Right cardiac atrium (tissue), 5 donors: ENCODE measurements around the gene ITPK1. TPM values are rescaled to one million over a fixed set of nuclear protein-coding genes. Genes with fewer than 3 reads are reported as not detected.
"Not testable (repeated sequence)": the region's sequence is repeated elsewhere in the genome, so short reads cannot be mapped to it uniquely, and the experiment has no call there.

Source experiments
- ATAC-seq, 2 donors: fragments of 200-7000 bp; cut with Tn5 transposase; one replicate each; pipeline versions ENCODE4 v1.8.0 to v1.9.1; 2020; ENCODE audit warnings: moderate library complexity in 2 of 2, mild to moderate bottlenecking in 1 of 2
- DNase-seq, 3 donors: peaks; one replicate each; pipeline ENCODE4 v3.0.0-alpha.2; 2020
- H3K27ac ChIP-seq: one replicate; pipeline ENCODE4 v1.5.1; 2013; ENCODE audit warnings: mild to moderate bottlenecking, low read length, control low read depth, moderate library complexity
- H3K27me3 ChIP-seq: one replicate; pipeline ENCODE4 v1.6.1; 2013; ENCODE audit not compliant: control insufficient read depth, insufficient read depth
- H3K4me1 ChIP-seq: one replicate; pipeline ENCODE4 v1.6.1; 2013; ENCODE audit warnings: low read length; ENCODE audit not compliant: control insufficient read depth, insufficient read depth
- H3K4me3 ChIP-seq: one replicate; pipeline ENCODE4 v1.5.1; 2013; ENCODE audit warnings: low read length, control low read depth
- H3K9me3 ChIP-seq: one replicate; pipeline ENCODE4 v1.6.1; 2013; ENCODE audit warnings: low read length; ENCODE audit not compliant: control insufficient read depth
- WGBS: extraction: QIAGEN DNeasy Blood & Tissue Kit; methylation state at CpG from one replicate; pipeline ENCODE4 v1.1.7; 2013; 5-methylcytosine and 5-hydroxymethylcytosine counted together
- intact Hi-C, 4 donors: fragments of 100-400 bp; cut with DNase I; formaldehyde crosslinking; loops; one replicate each; pipeline versions ENCODE4 v1.11.0 to v1.14.0; 2022 to 2023
- polyA plus RNA-seq: library from polyadenylated mRNA; stranded (reverse); fragments of 200-250 nt; gene quantifications from one replicate; pipeline ENCODE4 v1.2.3, GENCODE V29; 2013
- total RNA-seq, 4 donors: library from RNA; stranded (reverse); fragmentation: NEBNext Ultra II Directional; extraction: Animal tissue kit (Norgen Biotek cat#: 25700); gene quantifications; one replicate each; pipeline ENCODE4 v1.2.1, GENCODE V29; 2021
- donor health status: healthy with polysubstance abuse.
- donor health status: DM: no; HTN: yes; CAD: no.
- donor health status: DM: no; HTN: no; CAD: no.
- donor health status: DM: no; HTN: yes; CAD: no; lungs with severe emphysema.
- donor health status: DM: yes; HTN: yes; CAD: no.

ITPK1 gene
- total and polyA plus RNA-seq, 5 donors, result 78.2 to 135 (median 128) TPM

DNA sequence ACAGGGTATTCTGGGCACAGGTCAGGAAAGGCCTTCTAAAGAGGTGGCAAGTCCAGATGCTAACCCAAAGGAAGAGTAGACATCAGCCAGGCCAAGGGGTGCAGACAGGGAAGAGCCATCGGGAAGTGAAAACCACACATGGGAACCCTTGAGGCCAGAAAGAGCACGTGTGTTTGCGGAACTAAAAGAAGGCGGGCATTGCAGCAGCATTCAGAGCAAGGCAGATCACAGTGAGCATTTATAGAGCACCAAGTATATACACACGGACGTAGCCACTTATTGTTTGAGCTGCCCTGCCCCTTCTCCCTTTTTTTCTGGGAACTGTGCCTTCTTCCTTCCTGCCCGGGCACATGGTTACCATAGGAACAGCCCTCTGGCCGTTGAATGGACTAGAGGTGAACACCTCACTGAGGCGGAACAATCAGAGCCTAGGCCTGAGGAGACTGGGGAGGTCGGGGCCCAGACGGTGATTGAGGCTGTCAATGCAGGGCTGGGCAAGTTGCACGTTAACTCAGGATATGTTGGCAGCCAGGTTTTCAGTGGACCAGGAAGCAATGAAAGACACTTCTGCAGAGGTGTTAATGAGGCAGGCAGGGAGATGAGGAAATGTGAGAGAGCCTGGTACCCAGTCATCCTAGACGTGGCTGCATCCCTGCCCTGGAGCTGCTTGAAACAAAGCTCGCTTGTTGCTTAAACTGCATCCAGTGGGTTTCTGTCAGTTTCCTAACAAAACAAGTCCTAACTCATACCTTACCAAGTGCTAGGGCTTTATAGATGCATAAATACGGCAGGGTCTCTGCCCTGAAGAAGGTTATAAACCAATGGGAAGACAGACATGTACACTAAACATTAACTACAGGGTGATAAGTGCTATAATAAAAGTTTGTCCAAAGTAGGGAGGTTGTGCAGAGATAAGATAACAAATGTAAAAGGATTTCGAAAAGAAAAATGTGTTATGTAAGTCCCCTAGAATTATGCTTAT lies 34.8 kb upstream of the ITPK1 start:
- Histone ChIP-seq H3K4me3 (no peak overlapping the region), H3K4me1 (no peaks in the 10 kb centered on the region), H3K27me3 (no peaks in the 10 kb centered on the region), H3K9me3 (no peaks in the 10 kb centered on the region), H3K27ac (no peak overlapping the region)
- WGBS, result 46% methylated on average over 16 of the region's 16 CpGs
- ATAC-seq (peak; percentile 26 to 54), DNase-seq (no peak)
- intact Hi-C loops, result loop anchor here in 1 of 4 donors (10.0 kb wide), 1 partner anchor 276 kb away; no protein-coding TSS in a partner anchor

DNA sequence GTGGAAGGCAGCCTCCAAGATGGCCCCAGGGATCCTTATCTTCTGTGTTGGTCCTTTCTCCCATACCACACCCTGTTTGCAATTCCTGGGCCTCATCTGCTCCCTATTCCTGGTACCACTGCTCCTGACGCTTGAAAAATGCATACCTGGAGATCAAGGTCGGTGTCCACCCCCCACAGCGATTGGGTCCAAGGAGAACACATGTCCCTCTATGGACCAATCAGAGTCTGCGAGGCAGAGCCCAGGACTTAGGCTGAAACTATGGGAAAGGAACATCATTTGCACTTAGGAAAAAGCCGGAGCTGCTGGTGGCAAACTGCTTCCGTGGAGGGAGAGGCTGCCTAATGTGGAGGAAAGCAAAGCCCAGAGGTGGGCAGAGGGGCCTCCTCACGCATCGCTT lies 33.3 kb upstream of the ITPK1 start:
- 89% methylated on average over 8 of the region's 8 CpGs for WGBS
- intact Hi-C loops, result loop anchor here in 1 of 4 donors (10.0 kb wide), 1 partner anchor 264 kb away; no protein-coding TSS in a partner anchor

DNA sequence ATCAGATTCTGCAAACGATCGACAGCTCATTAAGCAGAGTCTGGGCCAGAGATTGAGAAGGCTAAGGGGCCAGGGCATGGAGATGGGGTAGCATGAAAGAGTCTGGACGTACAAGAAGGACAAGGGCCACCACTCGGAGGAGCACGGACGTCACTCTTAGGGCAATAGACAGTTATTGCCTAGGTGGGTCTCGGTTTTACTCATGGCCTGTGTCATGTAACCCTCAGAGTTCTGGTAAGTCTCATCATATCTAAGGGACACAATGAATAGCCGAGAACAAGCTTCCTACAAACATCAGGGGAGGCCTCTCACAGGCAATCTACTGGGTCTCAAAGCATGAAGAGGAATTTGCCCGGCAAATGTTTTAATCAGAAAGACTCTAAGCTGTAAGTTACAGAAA lies 30.4 kb upstream of the ITPK1 start:
- Histone ChIP-seq H3K27ac (no peak overlapping the region), H3K27me3 (no peaks in the 10 kb centered on the region), H3K4me3 (no peak overlapping the region), H3K9me3 (no peaks in the 10 kb centered on the region), H3K4me1 (no peaks in the 10 kb centered on the region)
- ATAC-seq, result no peak
- intact Hi-C loops, result loop anchor here in 1 of 4 donors (10.0 kb wide), 1 partner anchor 261 kb away; no protein-coding TSS in a partner anchor
- no peak for DNase-seq
- WGBS, result 79% methylated on average over 9 of the region's 9 CpGs

More for the DNA sequence above, 33.3 kb upstream of the ITPK1 start:
- H3K4me3 ChIP-seq, result no peak overlapping the region
- ATAC-seq (no peak), DNase-seq (no peak)
- no peaks in the 10 kb centered on the region for H3K4me1 ChIP-seq
- H3K27ac ChIP-seq, result no peak overlapping the region
- H3K27me3 ChIP-seq, result no peaks in the 10 kb centered on the region
- no peaks in the 10 kb centered on the region for H3K9me3 ChIP-seq

DNA sequence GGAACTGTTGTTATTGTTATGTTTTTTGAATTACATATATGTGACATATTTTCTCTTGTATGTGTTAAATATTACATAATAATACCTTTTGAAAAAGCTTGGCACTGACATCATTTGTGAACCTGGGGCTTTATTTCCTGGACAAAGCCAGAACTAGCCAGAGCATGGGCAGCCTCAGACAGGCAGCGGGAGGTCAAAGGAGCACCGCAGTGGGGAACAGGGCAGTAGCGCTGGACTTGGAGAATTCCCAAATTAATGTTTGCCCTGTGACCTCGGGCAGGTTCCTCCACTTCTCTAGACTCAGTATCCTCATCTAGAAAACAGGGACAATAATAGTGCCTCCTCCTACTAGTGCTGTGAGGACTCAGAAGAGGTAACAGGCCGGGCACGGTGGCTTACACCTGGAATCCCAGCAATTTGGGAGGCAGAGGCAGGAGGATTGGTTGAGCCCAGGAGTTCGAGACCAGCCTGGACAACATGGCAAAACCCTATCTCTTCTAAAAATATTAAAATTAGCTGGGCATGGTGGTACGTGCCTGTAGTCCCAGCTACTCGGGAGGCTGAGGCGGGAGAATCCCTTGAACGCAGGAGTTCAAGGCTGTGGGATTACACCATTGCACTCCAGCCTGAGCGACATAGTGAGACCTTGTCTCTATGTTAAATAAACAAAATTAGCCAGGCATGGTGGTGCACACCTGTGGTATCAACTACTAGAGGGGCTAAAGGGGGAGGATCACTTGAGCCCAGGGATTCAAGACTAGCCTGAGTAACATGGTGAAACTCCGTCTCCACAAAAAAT lies 27.3 kb upstream of the ITPK1 start:
- 78% methylated on average over 13 of the region's 13 CpGs for WGBS
- DNase-seq (no peak), ATAC-seq (no peak)
- Histone ChIP-seq H3K4me1 (no peaks in the 10 kb centered on the region), H3K27ac (no peak overlapping the region), H3K4me3 (no peak overlapping the region), H3K9me3 (no peaks in the 10 kb centered on the region), H3K27me3 (no peaks in the 10 kb centered on the region)
- intact Hi-C loops, result loop anchor here in 3 of 4 donors (2.0 to 10.0 kb wide), 4 partner anchors 190 to 261 kb away; no protein-coding TSS in a partner anchor

DNA sequence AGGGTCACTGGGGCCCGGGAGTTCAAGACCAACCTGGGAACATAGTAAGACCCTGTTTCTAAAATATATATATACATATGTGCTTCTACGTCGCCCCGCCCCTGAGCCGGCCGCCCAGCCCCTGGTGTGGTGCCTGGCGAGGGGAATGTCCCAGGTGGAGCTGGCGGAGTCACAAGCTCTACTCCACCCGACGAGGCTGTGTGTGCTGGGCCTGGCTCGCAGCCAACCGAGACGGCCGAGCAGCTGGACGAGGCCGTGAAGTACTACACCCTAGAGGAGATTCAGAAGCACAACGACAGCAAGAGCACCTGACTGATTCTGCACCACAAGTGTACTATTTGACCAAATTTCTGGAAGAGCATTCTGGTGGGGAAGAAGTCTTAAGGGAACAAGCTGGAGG lies 22.1 kb upstream of the ITPK1 start:
- Histone ChIP-seq H3K27me3 (no peaks in the 10 kb centered on the region), H3K27ac (no peak overlapping the region), H3K4me1 (no peaks in the 10 kb centered on the region), H3K4me3 (no peak overlapping the region), H3K9me3 (no peaks in the 10 kb centered on the region)
- ATAC-seq (peak; percentile 71 to 77), DNase-seq (peak; percentile 60 to 81 (median 81))
- intact Hi-C loops, result loop anchor here in 2 of 4 donors (2.0 to 5.0 kb wide), 2 partner anchors 185 to 186 kb away; no protein-coding TSS in a partner anchor
- WGBS, result 38% methylated on average over 17 of the region's 17 CpGs

DNA sequence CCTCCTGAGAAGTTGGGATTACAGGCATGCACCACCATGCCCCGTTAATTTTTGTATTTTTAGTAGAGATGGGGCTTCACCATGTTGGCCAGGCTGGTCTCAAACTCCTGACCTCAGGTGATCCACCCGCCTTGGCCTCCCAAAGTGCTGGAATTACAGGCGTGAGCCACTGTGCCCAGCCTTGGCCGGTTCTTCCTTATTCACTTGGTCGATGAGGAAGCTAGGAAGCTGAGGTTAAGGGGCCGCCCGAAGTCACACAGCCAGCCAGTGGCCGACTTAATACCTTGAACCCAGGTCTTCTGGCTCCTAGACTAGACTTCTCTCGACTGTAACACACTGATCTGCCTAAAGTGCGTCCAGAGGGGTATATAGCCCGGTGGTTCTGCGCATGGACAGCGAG lies 20.8 kb upstream of the ITPK1 start:
- H3K4me3 ChIP-seq, H3K27me3 ChIP-seq, H3K9me3 ChIP-seq, DNase-seq, H3K27ac ChIP-seq, H3K4me1 ChIP-seq, ATAC-seq: not testable (repeated sequence)
- intact Hi-C loops, result loop anchor here in 1 of 4 donors (5.0 kb wide), 1 partner anchor 184 kb away; no protein-coding TSS in a partner anchor
- WGBS, result 81% methylated on average over 13 of the region's 13 CpGs

DNA sequence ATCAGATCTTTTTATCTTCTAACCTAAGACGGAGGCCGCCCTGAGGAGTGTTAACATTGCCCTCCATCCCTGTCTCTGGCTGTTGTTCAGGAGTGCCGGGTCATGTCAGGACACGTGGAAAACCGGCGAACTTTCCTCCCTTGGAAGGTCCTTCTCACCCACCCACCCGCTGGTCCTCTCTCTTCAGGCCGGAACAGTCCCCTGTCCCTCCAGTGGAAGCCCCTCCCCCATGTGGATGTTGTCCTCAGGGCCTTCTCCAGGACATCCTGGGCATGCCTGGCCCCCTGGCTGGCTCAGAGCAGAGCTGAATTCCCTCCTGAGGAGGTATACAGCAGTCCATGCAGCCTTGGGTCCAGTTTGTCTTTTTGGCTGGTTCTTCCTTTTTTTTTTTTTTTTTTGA lies 20.3 kb upstream of the ITPK1 start:
- ATAC-seq, result no peak
- H3K27me3 ChIP-seq, result no peaks in the 10 kb centered on the region
- 65% methylated on average over 8 of the region's 8 CpGs for WGBS
- no peak for DNase-seq
- no peaks in the 10 kb centered on the region for H3K4me1 ChIP-seq
- H3K27ac ChIP-seq, result no peak overlapping the region
- intact Hi-C loops, result loop anchor here in 1 of 4 donors (5.0 kb wide), 1 partner anchor 184 kb away; no protein-coding TSS in a partner anchor
- no peaks in the 10 kb centered on the region for H3K9me3 ChIP-seq
- no peak overlapping the region for H3K4me3 ChIP-seq

DNA sequence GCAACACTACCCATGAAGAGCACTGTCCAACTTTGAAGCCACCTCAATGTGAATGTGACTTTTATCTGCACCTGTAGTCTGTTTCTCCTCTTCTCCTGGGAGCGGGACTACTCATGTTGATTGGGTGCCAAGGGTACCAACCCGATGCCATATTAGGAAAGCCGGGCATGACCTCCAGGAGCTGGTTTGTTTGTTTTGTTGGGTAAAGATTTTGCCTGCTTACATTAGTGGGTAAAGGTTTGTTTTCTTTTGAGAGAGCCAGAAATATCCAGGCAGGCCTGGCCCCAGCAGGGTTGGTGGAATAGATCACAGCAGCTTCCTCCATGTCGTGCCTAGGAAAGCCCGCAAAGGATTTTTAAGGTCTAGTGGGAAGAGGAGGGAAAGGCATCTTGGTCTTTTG lies 19.7 kb upstream of the ITPK1 start:
- 79% methylated on average over 5 of the region's 5 CpGs for WGBS
- no peaks in the 10 kb centered on the region for H3K9me3 ChIP-seq
- no peak for ATAC-seq
- no peak for DNase-seq
- no peaks in the 10 kb centered on the region for H3K4me1 ChIP-seq
- intact Hi-C loops, result loop anchor here in 1 of 4 donors (5.0 kb wide), 1 partner anchor 183 kb away; no protein-coding TSS in a partner anchor
- H3K27ac ChIP-seq, result no peak overlapping the region
- no peaks in the 10 kb centered on the region for H3K27me3 ChIP-seq
- no peak overlapping the region for H3K4me3 ChIP-seq

DNA sequence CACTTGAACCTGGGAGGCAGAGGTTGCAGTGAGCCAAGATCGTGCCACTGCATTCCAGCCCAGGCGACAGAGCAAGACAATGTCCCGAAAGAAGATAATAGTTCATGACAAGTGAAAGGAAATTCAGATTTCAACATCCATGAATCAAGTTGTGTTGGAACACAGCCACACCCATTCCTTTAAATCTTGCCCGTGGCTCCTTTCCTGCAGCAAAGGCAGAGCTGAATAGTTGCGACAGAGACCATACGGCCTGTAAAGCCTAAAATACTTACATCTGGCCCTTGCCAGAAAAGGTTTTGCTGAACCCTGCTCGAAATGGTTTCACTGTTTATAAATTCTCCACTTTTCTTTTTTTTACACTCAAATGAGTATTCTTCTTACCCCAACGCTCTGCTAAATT lies 17.7 kb upstream of the ITPK1 start:
- DNase-seq (no peak), ATAC-seq (peak in 1 of 2 donors; percentile 27)
- intact Hi-C loops, result no loop called here
- Histone ChIP-seq H3K27me3 (no peaks in the 10 kb centered on the region), H3K4me3 (no peak overlapping the region), H3K9me3 (no peaks in the 10 kb centered on the region), H3K27ac (no peak overlapping the region), H3K4me1 (no peaks in the 10 kb centered on the region)
- WGBS, result 56% methylated on average over 8 of the region's 8 CpGs

DNA sequence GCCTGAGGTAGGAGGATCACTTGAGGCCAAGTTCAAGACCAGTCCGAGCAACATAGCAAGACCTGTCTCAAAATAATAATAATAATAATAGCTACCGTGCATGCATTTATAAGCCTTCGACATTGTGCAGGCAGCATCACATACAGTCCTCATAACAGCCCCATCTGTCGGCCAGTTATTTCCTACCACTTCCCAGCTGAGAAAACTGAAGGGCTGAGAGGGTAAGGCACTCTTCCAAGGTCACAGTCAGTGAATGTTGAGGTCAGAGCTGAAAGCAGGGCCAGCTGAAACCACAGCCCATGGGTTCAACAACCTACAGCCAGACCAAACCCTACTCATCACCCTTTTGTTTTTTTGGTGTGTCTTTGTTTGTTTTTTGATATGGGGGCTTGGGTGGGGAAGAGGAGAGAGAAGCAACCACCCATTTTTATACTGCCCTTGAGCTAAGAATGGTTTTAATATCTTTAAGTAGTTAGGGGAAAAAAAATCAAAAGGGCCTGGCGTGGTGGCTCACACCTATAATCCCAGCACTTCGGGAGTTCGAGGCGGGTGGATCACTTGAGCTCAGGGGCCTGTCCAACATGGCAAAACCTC lies 16.8 kb upstream of the ITPK1 start:
- DNase-seq (no peak), ATAC-seq (peak; percentile 50 to 72)
- no peaks in the 10 kb centered on the region for H3K9me3 ChIP-seq
- no peaks in the 10 kb centered on the region for H3K4me1 ChIP-seq
- 61% methylated on average over 8 of the region's 8 CpGs for WGBS
- peak overlapping the region; percentile 66 for H3K27ac ChIP-seq
- intact Hi-C loops, result no loop called here
- no peak overlapping the region for H3K4me3 ChIP-seq
- no peaks in the 10 kb centered on the region for H3K27me3 ChIP-seq
